Ishikawa (cell line): ENCODE measurements around the gene TMEM80.

Experiments
- CEBPB ChIP-seq: IDR thresholded peaks from 2 replicates; pipeline ENCODE4 v1.6.1; 2012
- CREB1 ChIP-seq: IDR thresholded peaks from 2 replicates; pipeline ENCODE4 v1.6.1; 2012; ENCODE audit warnings: low read depth
- EGR1 ChIP-seq: IDR thresholded peaks from 2 replicates; pipeline ENCODE4 v1.6.1; 2012
- EP300 ChIP-seq: IDR thresholded peaks from 2 replicates; pipeline ENCODE4 v1.6.1; 2012; ENCODE audit warnings: borderline replicate concordance
- FOXM1 ChIP-seq: IDR thresholded peaks from 2 replicates; pipeline ENCODE4 v1.6.1; 2012; ENCODE audit warnings: low read depth, borderline replicate concordance
- NFIC ChIP-seq: IDR thresholded peaks from 2 replicates; pipeline ENCODE4 v1.6.1; 2012
- RAD21 ChIP-seq: IDR thresholded peaks from 2 replicates; pipeline ENCODE4 v1.6.1; 2012; ENCODE audit warnings: low read depth
- TAF1 ChIP-seq: IDR thresholded peaks from 2 replicates; pipeline ENCODE4 v1.6.1; 2012; ENCODE audit warnings: low read depth, mild to moderate bottlenecking
- TCF12 ChIP-seq: IDR thresholded peaks from 2 replicates; pipeline ENCODE4 v1.6.1; 2012; ENCODE audit warnings: low read depth
- TEAD4 ChIP-seq: IDR thresholded peaks from 2 replicates; pipeline ENCODE4 v1.6.1; 2012
- YY1 ChIP-seq: IDR thresholded peaks from 2 replicates; pipeline ENCODE4 v1.6.1; 2012; ENCODE audit warnings: low read depth
- ZBTB7A ChIP-seq: IDR thresholded peaks from 2 replicates; pipeline ENCODE4 v1.6.1; 2012; ENCODE audit warnings: low read depth
- TF ChIP-seq, protein P1 (sequence below): IDR thresholded peaks from 2 replicates; pipeline ENCODE4 v1.6.1; 2012
- TF ChIP-seq, protein P2 (sequence below): IDR thresholded peaks from 2 replicates; pipeline ENCODE4 v1.6.1; 2012
- TF ChIP-seq, protein P3 (sequence below): IDR thresholded peaks from 2 replicates; pipeline ENCODE4 v1.6.1; 2012; ENCODE audit warnings: low read depth, mild to moderate bottlenecking

TMEM80 gene

DNA sequence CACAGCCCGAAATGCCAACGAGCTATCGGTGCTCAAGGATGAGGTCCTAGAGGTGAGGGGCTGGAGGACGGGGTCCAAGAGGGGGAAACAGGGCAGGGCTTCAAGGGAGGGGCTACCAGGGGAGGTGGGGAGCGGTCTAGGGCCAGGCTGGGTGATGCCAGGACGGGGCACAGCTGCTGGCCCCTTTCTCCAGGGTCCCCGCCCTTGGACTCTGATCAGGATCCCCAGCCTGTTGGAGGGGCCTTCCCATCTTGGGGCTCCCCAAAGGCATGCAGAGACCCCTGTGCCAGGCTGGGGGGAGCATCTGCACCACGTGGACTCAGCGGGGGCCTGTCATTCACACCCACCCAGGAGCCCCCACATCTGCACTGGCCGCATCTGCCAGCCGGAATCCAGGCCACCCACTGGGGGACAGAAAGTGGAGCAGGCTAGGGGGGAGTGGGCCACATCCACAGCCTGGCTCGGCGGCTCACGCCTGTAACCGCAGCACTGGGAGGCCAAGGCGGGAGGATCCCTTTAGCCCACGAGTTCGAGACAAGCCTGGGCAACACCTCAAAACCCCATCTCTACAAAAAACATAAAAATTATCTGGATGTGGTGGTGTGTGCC, 29.3 kb downstream of the TMEM80 start:
- TF ChIP-seq CEBPB = no peak
- no peak for TF ChIP-seq YY1
- TF ChIP-seq TCF12 = no peak
- no peak for TF ChIP-seq TAF1
- TF ChIP-seq, protein P1, sequence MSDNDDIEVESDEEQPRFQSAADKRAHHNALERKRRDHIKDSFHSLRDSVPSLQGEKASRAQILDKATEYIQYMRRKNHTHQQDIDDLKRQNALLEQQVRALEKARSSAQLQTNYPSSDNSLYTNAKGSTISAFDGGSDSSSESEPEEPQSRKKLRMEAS = no peak
- TF ChIP-seq, protein P2, sequence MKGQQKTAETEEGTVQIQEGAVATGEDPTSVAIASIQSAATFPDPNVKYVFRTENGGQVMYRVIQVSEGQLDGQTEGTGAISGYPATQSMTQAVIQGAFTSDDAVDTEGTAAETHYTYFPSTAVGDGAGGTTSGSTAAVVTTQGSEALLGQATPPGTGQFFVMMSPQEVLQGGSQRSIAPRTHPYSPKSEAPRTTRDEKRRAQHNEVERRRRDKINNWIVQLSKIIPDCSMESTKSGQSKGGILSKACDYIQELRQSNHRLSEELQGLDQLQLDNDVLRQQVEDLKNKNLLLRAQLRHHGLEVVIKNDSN = no peak
- no peak for TF ChIP-seq EGR1
- TF ChIP-seq, protein P3, sequence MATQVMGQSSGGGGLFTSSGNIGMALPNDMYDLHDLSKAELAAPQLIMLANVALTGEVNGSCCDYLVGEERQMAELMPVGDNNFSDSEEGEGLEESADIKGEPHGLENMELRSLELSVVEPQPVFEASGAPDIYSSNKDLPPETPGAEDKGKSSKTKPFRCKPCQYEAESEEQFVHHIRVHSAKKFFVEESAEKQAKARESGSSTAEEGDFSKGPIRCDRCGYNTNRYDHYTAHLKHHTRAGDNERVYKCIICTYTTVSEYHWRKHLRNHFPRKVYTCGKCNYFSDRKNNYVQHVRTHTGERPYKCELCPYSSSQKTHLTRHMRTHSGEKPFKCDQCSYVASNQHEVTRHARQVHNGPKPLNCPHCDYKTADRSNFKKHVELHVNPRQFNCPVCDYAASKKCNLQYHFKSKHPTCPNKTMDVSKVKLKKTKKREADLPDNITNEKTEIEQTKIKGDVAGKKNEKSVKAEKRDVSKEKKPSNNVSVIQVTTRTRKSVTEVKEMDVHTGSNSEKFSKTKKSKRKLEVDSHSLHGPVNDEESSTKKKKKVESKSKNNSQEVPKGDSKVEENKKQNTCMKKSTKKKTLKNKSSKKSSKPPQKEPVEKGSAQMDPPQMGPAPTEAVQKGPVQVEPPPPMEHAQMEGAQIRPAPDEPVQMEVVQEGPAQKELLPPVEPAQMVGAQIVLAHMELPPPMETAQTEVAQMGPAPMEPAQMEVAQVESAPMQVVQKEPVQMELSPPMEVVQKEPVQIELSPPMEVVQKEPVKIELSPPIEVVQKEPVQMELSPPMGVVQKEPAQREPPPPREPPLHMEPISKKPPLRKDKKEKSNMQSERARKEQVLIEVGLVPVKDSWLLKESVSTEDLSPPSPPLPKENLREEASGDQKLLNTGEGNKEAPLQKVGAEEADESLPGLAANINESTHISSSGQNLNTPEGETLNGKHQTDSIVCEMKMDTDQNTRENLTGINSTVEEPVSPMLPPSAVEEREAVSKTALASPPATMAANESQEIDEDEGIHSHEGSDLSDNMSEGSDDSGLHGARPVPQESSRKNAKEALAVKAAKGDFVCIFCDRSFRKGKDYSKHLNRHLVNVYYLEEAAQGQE = no peak
- TF ChIP-seq EP300 = no peak
- TF ChIP-seq NFIC = no peak
- TF ChIP-seq TEAD4 = no peak
- TF ChIP-seq ZBTB7A = no peak
- TF ChIP-seq FOXM1 = no peak

DNA sequence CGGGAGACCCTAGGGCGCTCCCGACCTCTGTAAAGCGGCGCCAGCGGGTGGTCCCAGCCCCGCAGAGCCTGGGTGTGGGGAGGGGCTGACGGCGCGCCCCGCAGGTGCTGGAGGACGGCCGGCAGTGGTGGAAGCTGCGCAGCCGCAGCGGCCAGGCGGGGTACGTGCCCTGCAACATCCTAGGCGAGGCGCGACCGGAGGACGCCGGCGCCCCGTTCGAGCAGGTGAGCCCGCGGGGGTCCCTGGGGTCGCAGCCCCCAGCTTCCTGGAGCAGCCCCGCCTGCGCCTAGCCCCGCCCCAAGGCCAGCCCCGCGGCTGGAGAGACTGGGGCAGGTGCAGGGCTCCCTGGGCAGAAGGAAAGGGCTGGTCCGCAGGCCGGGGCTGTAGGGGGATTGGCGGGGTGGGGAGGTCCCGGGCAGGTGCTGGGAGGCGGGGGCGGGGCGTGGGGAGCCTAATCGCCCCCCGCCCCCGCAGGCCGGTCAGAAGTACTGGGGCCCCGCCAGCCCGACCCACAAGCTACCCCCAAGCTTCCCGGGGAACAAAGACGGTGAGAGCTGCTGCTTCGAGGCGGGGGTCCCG, 30.1 kb downstream of the TMEM80 start:
- TF ChIP-seq ZBTB7A (peak; percentile 88), CEBPB (no peak)

DNA sequence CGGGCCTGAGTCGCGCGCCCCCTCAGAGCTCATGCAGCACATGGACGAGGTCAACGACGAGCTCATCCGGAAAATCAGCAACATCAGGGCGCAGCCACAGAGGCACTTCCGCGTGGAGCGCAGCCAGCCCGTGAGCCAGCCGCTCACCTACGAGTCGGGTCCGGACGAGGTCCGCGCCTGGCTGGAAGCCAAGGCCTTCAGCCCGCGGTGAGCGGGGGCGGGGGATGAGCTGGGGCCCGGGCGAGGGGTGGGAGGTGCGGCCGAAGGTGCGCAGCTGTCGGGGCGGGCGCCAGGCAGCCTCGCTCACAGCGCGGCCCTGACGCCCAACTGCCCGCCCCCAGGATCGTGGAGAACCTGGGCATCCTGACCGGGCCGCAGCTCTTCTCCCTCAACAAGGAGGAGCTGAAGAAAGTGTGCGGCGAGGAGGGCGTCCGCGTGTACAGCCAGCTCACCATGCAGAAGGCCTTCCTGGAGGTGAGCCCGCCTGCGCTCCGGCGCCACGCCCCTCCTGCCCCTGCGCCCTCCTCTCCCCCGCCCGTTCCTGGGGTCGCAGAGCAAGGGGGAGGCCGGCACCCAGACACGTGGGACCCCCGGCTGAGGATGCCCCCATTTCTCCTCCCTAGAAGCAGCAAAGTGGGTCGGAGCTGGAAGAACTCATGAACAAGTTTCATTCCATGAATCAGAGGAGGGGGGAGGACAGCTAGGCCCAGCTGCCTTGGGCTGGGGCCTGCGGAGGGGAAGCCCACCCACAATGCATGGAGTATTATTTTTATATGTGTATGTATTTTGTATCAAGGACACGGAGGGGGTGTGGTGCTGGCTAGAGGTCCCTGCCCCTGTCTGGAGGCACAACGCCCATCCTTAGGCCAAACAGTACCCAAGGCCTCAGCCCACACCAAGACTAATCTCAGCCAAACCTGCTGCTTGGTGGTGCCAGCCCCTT, 30.9 kb downstream of the TMEM80 start:
- TF ChIP-seq TEAD4 (no peak), EP300 (peak; percentile 49), TCF12 (peak; percentile 60; the same call in 1 of the 2 replicates), ZBTB7A (no peak), NFIC (peak; percentile 88), CREB1 (no peak), EGR1 (peak; percentile 60; the same call in 1 of the 2 replicates)
- TF ChIP-seq, protein P3 = no peak
- TF ChIP-seq, protein P1 = peak; percentile 82

DNA sequence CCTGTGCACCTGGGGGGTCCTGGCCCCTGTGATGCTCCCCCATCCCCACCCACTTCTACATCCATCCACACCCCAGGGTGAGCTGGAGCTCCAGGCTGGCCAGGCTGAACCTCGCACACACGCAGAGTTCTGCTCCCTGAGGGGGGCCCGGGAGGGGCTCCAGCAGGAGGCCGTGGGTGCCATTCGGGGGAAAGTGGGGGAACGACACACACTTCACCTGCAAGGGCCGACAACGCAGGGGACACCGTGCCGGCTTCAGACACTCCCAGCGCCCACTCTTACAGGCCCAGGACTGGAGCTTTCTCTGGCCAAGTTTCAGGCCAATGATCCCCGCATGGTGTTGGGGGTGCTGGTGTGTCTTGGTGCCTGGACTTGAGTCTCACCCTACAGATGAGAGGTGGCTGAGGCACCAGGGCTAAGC, 31.7 kb downstream of the TMEM80 start:
- TF ChIP-seq, protein P2 = no peak

DNA sequence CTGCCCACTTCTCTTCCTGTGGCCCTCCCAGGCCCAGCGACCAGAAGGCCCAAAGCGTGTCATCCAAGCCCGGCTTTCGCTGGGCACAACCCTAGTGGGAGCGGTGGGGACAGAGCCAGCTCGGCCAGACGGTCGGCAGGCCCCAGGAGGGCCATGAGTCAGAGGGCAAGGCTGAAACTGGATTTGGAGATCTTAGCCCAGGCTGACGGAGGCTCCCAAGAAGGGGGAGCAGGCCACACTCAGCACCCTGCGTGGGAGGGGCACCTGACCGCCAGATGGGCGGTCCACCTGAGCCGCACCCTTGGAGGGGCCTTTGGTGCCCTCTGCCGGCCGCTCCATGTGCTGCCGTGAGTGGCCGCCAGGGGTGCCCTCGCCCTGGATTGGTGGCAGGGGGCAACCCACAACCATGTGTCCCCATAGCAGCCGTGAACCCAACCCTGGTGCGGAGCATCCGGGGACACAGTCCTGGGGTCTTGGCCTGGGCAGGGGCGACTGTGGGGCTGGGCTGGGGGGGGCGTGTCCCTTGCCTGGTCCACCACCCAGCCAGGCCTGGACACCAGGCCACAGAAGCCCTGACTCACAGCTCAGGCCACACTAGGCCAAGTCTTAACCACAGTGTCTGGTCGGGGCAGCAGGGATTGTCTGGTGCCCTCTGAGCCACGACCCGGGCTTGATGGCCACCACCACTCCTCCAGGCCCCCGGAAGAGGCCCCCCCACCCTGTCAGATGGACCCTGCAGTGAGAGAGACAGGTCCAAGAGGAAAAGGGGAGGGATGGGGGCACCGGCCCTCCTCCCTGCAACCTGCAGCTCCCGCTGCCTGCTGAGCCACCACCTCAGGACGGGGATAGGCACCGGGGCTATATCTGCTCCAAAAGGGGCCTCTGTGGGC, 32.5 kb downstream of the TMEM80 start:
- TF ChIP-seq, protein P1 = peak; percentile 77
- TF ChIP-seq RAD21 = peak; percentile 84
- TF ChIP-seq TCF12 = peak; percentile 86
- TF ChIP-seq, protein P3 = no peak
- TF ChIP-seq CEBPB = no peak
- peak; percentile 70 for TF ChIP-seq EP300
- TF ChIP-seq, protein P2 = peak; percentile 87
- TF ChIP-seq EGR1 = peak; percentile 96
- 0 out of 2 replicates have a peak, but pooled peaks have one; percentile 14 for TF ChIP-seq TAF1
- peak; percentile 78 for TF ChIP-seq NFIC
- TF ChIP-seq FOXM1 = peak; percentile 15; the same call in 1 of the 2 replicates
- 0 out of 2 replicates have a peak, but pooled peaks have one; percentile 12 for TF ChIP-seq CREB1
- TF ChIP-seq TEAD4 = no peak; the same call in 1 of the 2 replicates
- peak; percentile 24; the same call in 1 of the 2 replicates for TF ChIP-seq YY1
- peak; percentile 80 for TF ChIP-seq ZBTB7A
